ENCODE results near the gene ETNK1.

DNA sequence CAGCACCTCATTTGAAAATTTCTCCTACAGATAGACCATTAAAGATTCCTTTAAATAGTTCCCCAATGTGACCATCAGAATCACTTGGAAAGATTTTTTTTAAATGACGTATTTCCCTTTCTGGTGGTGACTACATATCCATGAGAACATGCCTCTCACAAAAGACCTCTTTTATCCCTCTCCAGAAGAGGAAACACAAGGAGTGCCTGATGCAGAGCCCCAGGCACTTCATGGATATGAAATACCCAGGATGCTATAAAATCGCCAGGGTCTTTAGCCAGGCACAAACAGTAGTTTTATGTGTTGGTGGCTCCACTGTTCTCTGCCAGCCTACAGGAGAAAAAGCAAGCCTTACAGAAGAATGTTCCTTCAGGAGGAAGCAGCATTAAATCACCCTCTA is 97.1 kb downstream of the ETNK1 start:
- TF ChIP-seq, protein P1, sequence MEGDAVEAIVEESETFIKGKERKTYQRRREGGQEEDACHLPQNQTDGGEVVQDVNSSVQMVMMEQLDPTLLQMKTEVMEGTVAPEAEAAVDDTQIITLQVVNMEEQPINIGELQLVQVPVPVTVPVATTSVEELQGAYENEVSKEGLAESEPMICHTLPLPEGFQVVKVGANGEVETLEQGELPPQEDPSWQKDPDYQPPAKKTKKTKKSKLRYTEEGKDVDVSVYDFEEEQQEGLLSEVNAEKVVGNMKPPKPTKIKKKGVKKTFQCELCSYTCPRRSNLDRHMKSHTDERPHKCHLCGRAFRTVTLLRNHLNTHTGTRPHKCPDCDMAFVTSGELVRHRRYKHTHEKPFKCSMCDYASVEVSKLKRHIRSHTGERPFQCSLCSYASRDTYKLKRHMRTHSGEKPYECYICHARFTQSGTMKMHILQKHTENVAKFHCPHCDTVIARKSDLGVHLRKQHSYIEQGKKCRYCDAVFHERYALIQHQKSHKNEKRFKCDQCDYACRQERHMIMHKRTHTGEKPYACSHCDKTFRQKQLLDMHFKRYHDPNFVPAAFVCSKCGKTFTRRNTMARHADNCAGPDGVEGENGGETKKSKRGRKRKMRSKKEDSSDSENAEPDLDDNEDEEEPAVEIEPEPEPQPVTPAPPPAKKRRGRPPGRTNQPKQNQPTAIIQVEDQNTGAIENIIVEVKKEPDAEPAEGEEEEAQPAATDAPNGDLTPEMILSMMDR (IDR thresholded peaks at IDR 0.05), result no peak
- no peak for TF ChIP-seq POLR2A (IDR thresholded peaks at IDR 0.05)
